H54 (cell line): ENCODE data around the gene USP46.

Source experiments
- DNase-seq: peaks from one replicate; pipeline ENCODE4 v3.0.0; 2011; ENCODE audit warnings: low spot score, mixed read lengths; ENCODE audit not compliant: insufficient read length
- FAIRE-seq: peaks from 3 replicates; lab custom pipeline; 2011; peaks lifted over from hg19 to GRCh38; lab: Jason Lieb, UNC
- POLR2A ChIP-seq: IDR thresholded peaks from 2 replicates; pipeline ENCODE4 v1.6.1; 2011; ENCODE audit warnings: low read depth, mild to moderate bottlenecking, low read length

Gene USP46

GRCh38 chr4:52645300-52645699 is 13.8 kb downstream of the USP46 start:
- no peak for TF ChIP-seq POLR2A
- FAIRE-seq, result no peak
- DNase-seq, result no peak

- FAIRE-seq (no peak), DNase-seq (no peak)
Measured at GRCh38 chr4:52643785-52644244, 15.3 kb downstream of the USP46 start.

GRCh38 chr4:52643190-52643589 is 15.9 kb downstream of the USP46 start:
- FAIRE-seq, result no peak
- no peak for DNase-seq
- no peak for TF ChIP-seq POLR2A

More at GRCh38 chr4:52643785-52644244, 15.3 kb downstream of the USP46 start:
- no peak for TF ChIP-seq POLR2A

- DNase-seq (no peak), FAIRE-seq (no peak)
- no peak for TF ChIP-seq POLR2A
Measured at GRCh38 chr4:52641854-52642563, 17.1 kb downstream of the USP46 start.

GRCh38 chr4:52640808-52641565 is 18.1 kb downstream of the USP46 start:
- FAIRE-seq, result no peak
- no peak for TF ChIP-seq POLR2A
- no peak for DNase-seq

GRCh38 chr4:52638717-52639116 is 20.4 kb downstream of the USP46 start:
- DNase-seq, result no peak
- TF ChIP-seq POLR2A, result no peak
- no peak for FAIRE-seq

GRCh38 chr4:52637116-52637515 is 22.0 kb downstream of the USP46 start:
- TF ChIP-seq POLR2A, result no peak
- DNase-seq, result no peak
- no peak for FAIRE-seq

GRCh38 chr4:52635560-52635959 is 23.5 kb downstream of the USP46 start:
- DNase-seq (no peak), FAIRE-seq (no peak)
- TF ChIP-seq POLR2A, result no peak

GRCh38 chr4:52635130-52635529 is 24.0 kb downstream of the USP46 start:
- FAIRE-seq (no peak), DNase-seq (no peak)
- no peak for TF ChIP-seq POLR2A

- FAIRE-seq, result no peak
- no peak for TF ChIP-seq POLR2A
- DNase-seq, result no peak
Measured at GRCh38 chr4:52633846-52634245, 25.3 kb downstream of the USP46 start.

GRCh38 chr4:52628974-52629373 is 30.1 kb downstream of the USP46 start:
- DNase-seq (no peak), FAIRE-seq (no peak)
- no peak for TF ChIP-seq POLR2A

GRCh38 chr4:52628543-52628942 is 30.6 kb downstream of the USP46 start:
- FAIRE-seq (no peak), DNase-seq (no peak)
- no peak for TF ChIP-seq POLR2A

GRCh38 chr4:52627876-52628275 is 31.2 kb downstream of the USP46 start:
- TF ChIP-seq POLR2A, result no peak
- DNase-seq (no peak), FAIRE-seq (no peak)

- no peak for FAIRE-seq
- no peak for DNase-seq
- no peak for TF ChIP-seq POLR2A
Measured at GRCh38 chr4:52625216-52625615, 33.9 kb downstream of the USP46 start.

GRCh38 chr4:52622564-52622963 is 36.5 kb downstream of the USP46 start:
- DNase-seq, result no peak
- FAIRE-seq, result no peak
- no peak for TF ChIP-seq POLR2A

GRCh38 chr4:52621567-52621966 is 37.5 kb downstream of the USP46 start:
- FAIRE-seq (no peak), DNase-seq (no peak)
- TF ChIP-seq POLR2A, result no peak
